ENCODE data around the gene CSN3.

CSN3 gene

GRCh38 chr4:70297576-70297975 lies 55.2 kb downstream of the CSN3 start:
- DNase-seq (ENCODE audit: low read depth) = no peak

GRCh38 chr4:70298051-70298450 lies 55.7 kb downstream of the CSN3 start:
- no peak for DNase-seq (ENCODE audit: low read depth)

GRCh38 chr4:70299643-70300042 lies 57.2 kb downstream of the CSN3 start:
- no peak for DNase-seq (ENCODE audit: low read depth)

- DNase-seq (ENCODE audit: low read depth) = no peak
Measured at GRCh38 chr4:70300215-70300614, 57.8 kb downstream of the CSN3 start.
